Neural cell (in vitro differentiated cells): ENCODE measurements around the gene ROR1.

Experiments used
- CTCF ChIP-seq: fragments of 450-650 bp; IDR thresholded peaks from 2 replicates; pipeline ENCODE4 v1.5.1; 2014; ENCODE audit warnings: antibody characterized with exemption, mild to moderate bottlenecking, moderate library complexity; ENCODE audit not compliant: poor library complexity, severe bottlenecking
- TAF1 ChIP-seq: IDR thresholded peaks from 2 replicates; pipeline ENCODE4 v1.6.1; 2012; ENCODE audit warnings: low read depth

- TF ChIP-seq TAF1 (no peak), CTCF (no peak)
Measured at GRCh38 chr1:63868268-63868781, 94.5 kb downstream of the ROR1 start.
